Mononuclear cell (primary cell): ENCODE measurements around the gene PIEZO1. TPM values are rescaled to one million over a fixed set of nuclear protein-coding genes. Genes with fewer than 3 reads are reported as not detected.

Experiments used
- H3K27me3 ChIP-seq: 2 replicates; pipeline ENCODE4 v1.6.0; 2011; ENCODE audit warnings: low read length, control low read depth; ENCODE audit not compliant: insufficient read depth
- H3K4me1 ChIP-seq: 2 replicates; pipeline ENCODE4 v1.5.1; 2011; ENCODE audit warnings: mild to moderate bottlenecking, low read length, control low read depth; ENCODE audit not compliant: insufficient read depth
- H3K4me3 ChIP-seq: 2 replicates; pipeline ENCODE4 v1.5.1; 2011; ENCODE audit warnings: mild to moderate bottlenecking, low read length, moderate library complexity
- H3K9me3 ChIP-seq: 2 replicates; pipeline ENCODE4 v1.5.1; 2011; ENCODE audit warnings: low read depth, mild to moderate bottlenecking, control low read depth, low read length
- total RNA-seq: library from RNA; depleted of rRNA; stranded (reverse); fragments of >200 nt; gene quantifications from one replicate; pipeline ENCODE4 v1.2.3, GENCODE V29; 2012

The PIEZO1 gene
- total RNA-seq, 1 donor = 54.5 TPM

DNA sequence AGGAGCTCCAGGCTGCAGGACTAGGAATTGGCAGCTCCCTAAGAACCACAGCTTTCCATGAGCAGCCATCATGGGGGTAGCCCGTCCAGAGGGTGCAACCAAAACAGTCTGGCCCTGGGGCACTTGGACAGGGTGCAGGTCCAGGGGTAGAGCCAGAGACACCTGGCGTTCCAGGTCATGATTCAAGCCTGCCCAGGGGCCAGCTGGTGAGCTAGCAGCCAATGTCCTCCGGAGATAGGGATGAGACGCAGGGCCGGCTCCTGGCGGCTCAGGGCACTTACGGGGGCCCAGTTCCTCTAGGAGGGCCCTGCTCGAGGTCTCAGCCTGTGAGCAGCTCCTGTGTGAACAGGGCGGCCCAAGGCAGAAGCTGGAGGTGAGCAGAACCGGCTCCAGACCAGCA is 22.1 kb downstream of the PIEZO1 start:
- peaks cover 34% of the 10 kb centered on the region for H3K4me1 ChIP-seq
- H3K4me3 ChIP-seq = no peak overlapping the region
- H3K27me3 ChIP-seq = no peaks in the 10 kb centered on the region
- no peaks in the 10 kb centered on the region for H3K9me3 ChIP-seq

DNA sequence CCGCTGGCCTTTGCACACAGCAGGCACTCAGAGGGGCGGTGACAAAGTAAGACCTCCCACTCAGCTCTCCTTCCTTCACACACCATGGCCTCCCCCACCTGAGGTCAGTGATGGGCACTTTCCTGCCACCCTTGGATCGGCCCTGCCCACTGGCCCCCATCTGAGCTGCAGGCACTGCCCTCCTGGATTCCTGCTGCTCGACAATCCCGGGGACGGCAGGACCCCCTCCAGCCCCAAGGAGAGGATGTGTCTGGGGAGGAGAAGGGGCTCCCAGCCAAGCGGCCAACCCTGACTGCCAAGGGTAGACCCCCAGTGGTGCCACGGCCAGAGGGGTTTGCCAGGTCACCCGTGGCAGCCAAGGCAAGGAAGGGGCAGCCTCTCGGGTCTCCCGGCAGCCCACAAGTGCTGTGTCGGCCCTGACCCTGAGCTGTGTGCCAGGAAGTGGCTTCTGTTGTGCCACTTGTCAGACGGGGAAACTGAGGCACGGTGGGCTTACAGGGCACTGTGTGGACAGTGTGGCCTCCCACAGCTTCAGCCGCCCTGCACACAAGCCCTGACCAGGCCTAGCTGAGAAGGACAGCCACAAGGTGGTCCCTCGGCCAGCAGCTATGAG is 22.7 kb downstream of the PIEZO1 start:
- no peak overlapping the region for H3K4me3 ChIP-seq
- H3K4me1 ChIP-seq = peaks cover 29% of the 10 kb centered on the region
- H3K9me3 ChIP-seq = no peaks in the 10 kb centered on the region
- no peaks in the 10 kb centered on the region for H3K27me3 ChIP-seq

GRCh38 chr16:88761830-88762229 is 23.2 kb downstream of the PIEZO1 start:
- no peaks in the 10 kb centered on the region for H3K27me3 ChIP-seq
- no peak overlapping the region for H3K4me3 ChIP-seq
- peaks cover 23% of the 10 kb centered on the region for H3K4me1 ChIP-seq
- no peaks in the 10 kb centered on the region for H3K9me3 ChIP-seq

- Histone ChIP-seq H3K9me3 (no peaks in the 10 kb centered on the region), H3K4me3 (no peak overlapping the region), H3K4me1 (peaks cover 17% of the 10 kb centered on the region), H3K27me3 (no peaks in the 10 kb centered on the region)
Measured at GRCh38 chr16:88761143-88761534, 23.9 kb downstream of the PIEZO1 start.

DNA sequence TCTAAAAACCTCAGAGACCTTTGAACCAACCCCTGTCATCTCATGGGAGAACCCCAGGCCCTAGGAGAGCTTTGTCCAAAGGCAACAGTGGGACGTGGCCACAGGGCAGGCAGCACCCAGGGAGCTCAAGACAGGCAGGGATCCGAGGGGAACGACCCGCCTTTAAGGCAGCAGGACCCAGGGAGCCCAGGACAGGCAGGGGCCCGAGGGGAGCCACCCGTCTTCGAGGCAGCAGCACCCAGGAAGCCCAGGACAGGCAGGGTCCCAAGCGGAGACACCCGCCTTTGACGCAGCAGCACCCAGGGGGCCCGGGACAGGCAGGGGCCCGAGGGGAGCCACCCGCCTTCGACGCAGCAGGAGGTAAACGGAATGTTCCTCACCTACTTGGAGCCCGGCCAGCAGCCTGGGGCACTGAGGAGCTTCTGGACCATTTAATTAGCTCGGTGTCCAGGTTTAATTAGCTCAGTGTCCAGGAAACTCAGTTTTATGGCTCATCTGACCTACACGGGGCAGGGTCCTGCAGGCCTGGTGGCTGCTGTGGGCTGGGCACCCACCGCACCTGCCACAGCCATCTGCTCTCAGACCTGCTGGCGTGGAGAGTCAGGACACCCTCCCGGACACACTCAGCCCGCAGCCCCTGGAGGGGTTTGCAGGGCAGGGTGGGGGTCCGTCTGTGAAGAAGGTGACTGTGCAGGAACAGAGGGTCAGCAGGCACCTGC is 24.4 kb downstream of the PIEZO1 start:
- H3K4me1 ChIP-seq = peaks cover 15% of the 10 kb centered on the region
- H3K4me3 ChIP-seq = no peak overlapping the region
- no peaks in the 10 kb centered on the region for H3K27me3 ChIP-seq
- H3K9me3 ChIP-seq = no peaks in the 10 kb centered on the region

DNA sequence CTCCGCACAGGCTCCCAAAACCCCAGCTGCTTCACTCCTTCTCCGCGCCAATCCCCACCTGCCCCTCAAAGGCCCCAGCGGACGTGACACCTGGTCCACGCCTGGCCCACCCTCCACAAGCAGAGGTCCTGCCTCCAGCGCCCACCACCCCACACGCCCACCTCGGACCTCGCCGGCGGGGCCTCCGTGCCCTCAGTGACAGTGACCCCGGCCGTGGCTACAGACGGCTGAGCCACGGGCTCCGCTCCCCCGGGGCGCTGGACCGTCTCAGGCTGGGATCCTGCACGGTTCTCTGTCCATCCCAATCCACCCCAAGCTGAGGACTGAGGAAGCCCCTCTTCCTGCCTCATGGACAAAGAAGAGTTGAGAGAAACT is 25.1 kb downstream of the PIEZO1 start:
- H3K9me3 ChIP-seq = no peaks in the 10 kb centered on the region
- no peak overlapping the region for H3K4me3 ChIP-seq
- peaks cover 17% of the 10 kb centered on the region for H3K4me1 ChIP-seq
- H3K27me3 ChIP-seq = no peaks in the 10 kb centered on the region

- no peaks in the 10 kb centered on the region for H3K27me3 ChIP-seq
- no peak overlapping the region for H3K4me3 ChIP-seq
- no peaks in the 10 kb centered on the region for H3K9me3 ChIP-seq
- peaks cover 17% of the 10 kb centered on the region for H3K4me1 ChIP-seq
Measured at GRCh38 chr16:88759245-88759975, 25.6 kb downstream of the PIEZO1 start.

GRCh38 chr16:88758944-88759244 is 26.1 kb downstream of the PIEZO1 start:
- H3K4me1 ChIP-seq = peaks cover 17% of the 10 kb centered on the region
- no peaks in the 10 kb centered on the region for H3K9me3 ChIP-seq
- H3K27me3 ChIP-seq = no peaks in the 10 kb centered on the region
- H3K4me3 ChIP-seq = no peak overlapping the region

- Histone ChIP-seq H3K4me1 (peaks cover 17% of the 10 kb centered on the region), H3K9me3 (no peaks in the 10 kb centered on the region), H3K27me3 (no peaks in the 10 kb centered on the region), H3K4me3 (no peak overlapping the region)
Measured at GRCh38 chr16:88758227-88758943, 26.6 kb downstream of the PIEZO1 start.

GRCh38 chr16:88755745-88756443 is 29.1 kb downstream of the PIEZO1 start:
- H3K4me1 ChIP-seq = peaks cover 17% of the 10 kb centered on the region
- no peaks in the 10 kb centered on the region for H3K9me3 ChIP-seq
- no peak overlapping the region for H3K4me3 ChIP-seq

DNA sequence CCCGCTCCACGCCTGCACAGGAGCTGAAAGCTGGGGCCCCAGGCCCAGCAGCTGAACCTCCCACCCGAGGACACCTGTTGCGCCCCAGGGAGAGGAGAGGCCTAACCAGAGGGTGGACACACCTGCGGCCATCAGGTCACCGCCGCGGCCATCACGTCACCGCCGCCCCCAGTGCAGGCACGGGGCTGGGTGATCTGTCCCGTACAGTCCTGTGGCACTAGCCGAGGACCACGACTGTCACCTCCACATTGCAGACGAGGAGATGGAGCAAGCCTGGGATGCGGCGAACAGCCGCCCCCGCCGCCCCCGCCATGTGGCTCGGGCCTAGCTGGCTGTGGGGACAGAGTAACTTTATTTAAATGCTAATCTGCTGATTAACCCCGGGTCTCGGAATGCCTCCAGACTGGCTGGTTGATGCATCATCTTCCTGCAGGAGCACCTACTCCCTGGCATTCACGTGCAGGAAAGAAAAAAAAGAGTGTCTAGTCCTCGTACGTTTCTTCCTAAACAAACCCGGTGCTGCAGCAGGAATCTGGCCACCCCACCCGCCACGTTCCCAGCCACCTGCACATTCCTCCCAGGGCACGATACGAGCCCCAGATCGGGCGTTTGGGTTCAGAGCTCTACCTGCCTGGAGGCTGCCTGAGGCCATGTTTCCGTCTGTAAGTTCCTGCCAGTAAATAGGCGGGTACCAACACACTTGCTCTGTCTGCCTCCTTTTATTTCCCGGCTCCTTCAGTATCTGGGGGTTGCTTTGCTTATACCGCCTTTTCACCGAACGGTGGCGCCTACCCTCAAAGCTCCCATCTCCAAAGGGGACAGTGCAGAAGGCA is 29.9 kb downstream of the PIEZO1 start:
- H3K9me3 ChIP-seq = no peaks in the 10 kb centered on the region
- no peaks in the 10 kb centered on the region for H3K27me3 ChIP-seq
- peaks cover 17% of the 10 kb centered on the region for H3K4me1 ChIP-seq
- H3K4me3 ChIP-seq = no peak overlapping the region

More at GRCh38 chr16:88755745-88756443, 29.1 kb downstream of the PIEZO1 start:
- no peaks in the 10 kb centered on the region for H3K27me3 ChIP-seq

GRCh38 chr16:88754109-88754911 is 30.7 kb downstream of the PIEZO1 start:
- Histone ChIP-seq H3K4me1 (peaks cover 12% of the 10 kb centered on the region), H3K4me3 (no peak overlapping the region), H3K27me3 (no peaks in the 10 kb centered on the region), H3K9me3 (no peaks in the 10 kb centered on the region)

GRCh38 chr16:88753602-88754001 is 31.4 kb downstream of the PIEZO1 start:
- Histone ChIP-seq H3K27me3 (no peaks in the 10 kb centered on the region), H3K4me3 (no peak overlapping the region), H3K9me3 (no peaks in the 10 kb centered on the region), H3K4me1 (peaks cover 6% of the 10 kb centered on the region)
